Thyroid gland (tissue), 4 donors: ENCODE data around the gene PRIM1. TPM values are rescaled to one million over a fixed set of nuclear protein-coding genes. Genes with fewer than 3 reads are reported as not detected.
A peak's percentile ranks its signal among the peaks of the same experiment; 100 is the strongest.

Source experiments
- DNase-seq, 2 donors: peaks; one replicate each; pipeline ENCODE4 v3.0.0-alpha.2; 2019
- H3K27ac ChIP-seq, 3 donors: fragments of 200-600 bp; sonication (generic); 1 replicate in 2 of 3; 2 replicates in 1 of 3; pipeline ENCODE4 v1.5.1; 2016 to 2019; ENCODE audit warnings: mild to moderate bottlenecking in 1 of 3, moderate library complexity in 1 of 3
- H3K27me3 ChIP-seq: fragments of 200-600 bp; sonication (generic); one replicate; pipeline ENCODE4 v1.5.1; 2019
- H3K36me3 ChIP-seq, 2 donors: fragments of 200-600 bp; sonication (generic); one replicate each; pipeline ENCODE4 v1.5.1; 2016 to 2019
- H3K4me1 ChIP-seq, 2 donors: fragments of 200-600 bp; sonication (generic); one replicate each; pipeline ENCODE4 v1.5.1; 2017 to 2019
- H3K4me3 ChIP-seq, 3 donors: fragments of 200-600 bp; sonication (generic); replicated peaks in 1 of 3; 1 replicate in 2 of 3; 2 replicates in 1 of 3; pipeline ENCODE4 v1.5.1; 2016; ENCODE audit warnings: mild to moderate bottlenecking in 1 of 3
- H3K9me3 ChIP-seq: fragments of 200-600 bp; sonication (generic); one replicate; pipeline ENCODE4 v1.5.1; 2017
- CTCF ChIP-seq, 6 experiments: fragments of 200-600 bp in 3 of 6; fragments of 450-650 bp in 3 of 6; sonication (generic) in 3 of 6; IDR thresholded peaks; one replicate each; pipeline ENCODE4 v1.5.1; 2016 to 2019; ENCODE audit warnings: antibody characterized with exemption in 6 of 6, mild to moderate bottlenecking in 2 of 6, inconsistent platforms in 1 of 6, moderate library complexity in 1 of 6
- POLR2A ChIP-seq, 2 donors: fragments of 450-650 bp; IDR thresholded peaks; one replicate each; pipeline ENCODE4 v1.6.1; 2017; ENCODE audit warnings: antibody characterized with exemption in 2 of 2, mild to moderate bottlenecking in 2 of 2, moderate library complexity in 1 of 2
- WGBS, 2 donors: methylation state at CpG; one replicate each; pipeline ENCODE4 v1.1.5; 2017; 5-methylcytosine and 5-hydroxymethylcytosine counted together
- intact Hi-C: fragments of 100-400 bp; cut with DNase I; formaldehyde crosslinking; loops from one replicate; pipeline ENCODE4 v1.15.1; 2023
- total RNA-seq, 4 donors: library from RNA; depleted of rRNA; stranded (reverse); fragments of >200 nt; gene quantifications; one replicate each; pipeline ENCODE4 v1.2.3, GENCODE V29; 2016

PRIM1 gene
- total RNA-seq, 4 donors from 2014 or later: 5.8 to 11.7 (median 7.0) TPM

- Histone ChIP-seq H3K4me1 (peaks cover 25 to 30% of the 10 kb centered on the region in 2 donors), H3K27ac (peak overlapping the region; percentile 94 to 100 (median 97)), H3K27me3 (no peaks in the 10 kb centered on the region), H3K4me3 (peak overlapping the region; percentile 15 to 68 (median 56)), H3K9me3 (no peaks in the 10 kb centered on the region), H3K36me3 (no peaks in the 10 kb centered on the region)
- 0 to 1% methylated on average over 27 to 52 of the region's 62 CpGs for WGBS, 2 donors
- intact Hi-C loops: loop anchor here (5.0 kb wide), 2 partner anchors 35 to 40 kb away; partner anchors contain the start of gene ATP5F1B
- peak; percentile 84 to 86 for DNase-seq
- peak in 1 of 2 donors; percentile 61 for TF ChIP-seq POLR2A (IDR thresholded peaks at IDR 0.05)
- no peak for TF ChIP-seq CTCF (IDR thresholded peaks at IDR 0.05)
Observed at GRCh38 chr12:56687223-56688128, 64.6 kb downstream of the PRIM1 start.

- Histone ChIP-seq H3K27me3 (no peaks in the 10 kb centered on the region), H3K4me3 (peak overlapping the region in 1 of 3 donors; percentile 8), H3K27ac (peak overlapping the region in 2 of 3 donors; percentile 50 to 100), H3K36me3 (no peaks in the 10 kb centered on the region), H3K4me1 (peaks cover 32 to 37% of the 10 kb centered on the region in 2 donors), H3K9me3 (no peaks in the 10 kb centered on the region)
- no peak for DNase-seq
- intact Hi-C loops: loop anchor here (5.0 kb wide), 2 partner anchors 37 to 38 kb away; partner anchors contain the start of gene ATP5F1B
- 14 to 19% methylated on average over 8 of the region's 8 CpGs for WGBS, 2 donors
- TF ChIP-seq CTCF (IDR thresholded peaks at IDR 0.05) (no peak), POLR2A (IDR thresholded peaks at IDR 0.05) (no peak)
Observed at GRCh38 chr12:56684745-56685359, 67.3 kb downstream of the PRIM1 start.

- Histone ChIP-seq H3K36me3 (no peaks in the 10 kb centered on the region), H3K27ac (no peak overlapping the region), H3K4me1 (peaks cover 29 to 31% of the 10 kb centered on the region in 2 donors), H3K9me3 (no peaks in the 10 kb centered on the region), H3K27me3 (no peaks in the 10 kb centered on the region), H3K4me3 (no peak overlapping the region)
- TF ChIP-seq POLR2A (IDR thresholded peaks at IDR 0.05) (no peak), CTCF (IDR thresholded peaks at IDR 0.05) (no peak)
- intact Hi-C loops: no loop called here
- 90 to 94% methylated on average over 6 of the region's 6 CpGs for WGBS, 2 donors
- DNase-seq: no peak
Observed at GRCh38 chr12:56682323-56682722, 69.8 kb downstream of the PRIM1 start.

Other genes starting within 250 kb of the PRIM1 start
- 10 to 100 TPM; 39.8 to 58.3 (median 50.2) TPM for gene RBMS2, start 230.5 kb downstream of the PRIM1 start, total RNA-seq
- 100 to 1,000 TPM in 1 of 4 donors, 10 to 100 TPM in 3; 61.7 to 122 (median 77.6) TPM for gene BAZ2A, start 122.0 kb downstream of the PRIM1 start, total RNA-seq
- gene ATP5F1B, start 106.3 kb downstream of the PRIM1 start, total RNA-seq: 100 to 1,000 TPM; 310 to 557 (median 431) TPM
- 100 to 1,000 TPM; 101 to 132 (median 124) TPM for gene PTGES3, start 64.0 kb downstream of the PRIM1 start, total RNA-seq
- 1,000 to 10,000 TPM; 1,034 to 1,717 (median 1,154) TPM for gene NACA, start 27.0 kb downstream of the PRIM1 start, total RNA-seq
- gene HSD17B6, start 11.0 kb upstream of the PRIM1 start, total RNA-seq: 100 to 1,000 TPM in 1 of 4 donors, 10 to 100 TPM in 2, 1 to 10 TPM in 1; 4.6 to 109 (median 24.0) TPM
- gene SDR9C7, start 182.1 kb upstream of the PRIM1 start, total RNA-seq: not detected
- gene RDH16, start 205.3 kb upstream of the PRIM1 start, total RNA-seq: 1 to 10 TPM in 1 of 4 donors, under 1 TPM in 1, not detected in 2; 0.22 to 1.3 TPM